K562 (cell line): Measurements from ENCODE around the gene EPHB2. TPM values are rescaled to one million over a fixed set of nuclear protein-coding genes. Genes with fewer than 3 reads are reported as not detected.

ENCODE experiments used
- ATAC-seq: fragments of 200-7000 bp; cut with Tn5 transposase; 3 replicates; pipeline ENCODE4 v1.9.1; 2020; ENCODE audit warnings: moderate library complexity
- BruUV-seq: library from RNA; stranded (reverse); fragments of 400-500 nt; replicated peaks from 2 replicates; lab custom pipeline; 2021; lab: Mats Ljungman, UMichigan
- CTCF ChIA-PET: fragments of 300-600 bp; formaldehyde crosslinking; extraction: SDS; loops from one replicate; lab custom pipeline; 2021; ENCODE audit warnings: low intra/inter-chr PET ratio; lab: Yijun Ruan, JAX
- POLR2A ChIA-PET: fragments of 300-600, 350-650 bp; sonication (Branson Sonifier 250); formaldehyde crosslinking; extraction: SDS; loops from one replicate; lab custom pipeline; 2021; ENCODE audit warnings: antibody characterized with exemption, inconsistent platforms; lab: Yijun Ruan, JAX
- DNase-seq, 4 experiments: peaks; one replicate each; pipeline versions ENCODE4 v3.0.0 to v3.0.0-alpha.2; 2011 to 2018; ENCODE audit warnings: low spot score in 3 of 4, mixed read lengths in 3 of 4; ENCODE audit errors: extremely low read depth in 1 of 4
- FAIRE-seq: peaks from 2 replicates; lab custom pipeline; 2011; peaks lifted over from hg19 to GRCh38; lab: Jason Lieb, UNC
- H2AFZ ChIP-seq: 2 replicates; pipeline ENCODE4 v1.6.0; 2011; ENCODE audit warnings: low read depth, low read length, control low read depth, inconsistent platforms
- H3K27ac ChIP-seq: fragments of 200-600 bp; 3 replicates; pipeline ENCODE4 v1.8.0; 2011; ENCODE audit warnings: low read depth, mild to moderate bottlenecking, control low read depth, inconsistent platforms, low read length, moderate library complexity, mixed read lengths; ENCODE audit errors: extremely low read depth
- H3K27me3 ChIP-seq, 2 experiments: fragments of 300-600 bp in 1 of 2; 2 replicates in 1 of 2; 3 replicates in 1 of 2; pipeline versions ENCODE4 v1.6.0 to v1.8.0; 2011; ENCODE audit warnings: inconsistent platforms in 2 of 2, low read length in 2 of 2, mild to moderate bottlenecking in 1 of 2, mixed read lengths in 1 of 2, moderate library complexity in 1 of 2; ENCODE audit not compliant: control insufficient read depth in 2 of 2, insufficient read depth in 2 of 2
- H3K36me3 ChIP-seq: fragments of 300-600 bp; 3 replicates; pipeline ENCODE4 v1.8.0; 2011; ENCODE audit warnings: mild to moderate bottlenecking, low read length, inconsistent platforms; ENCODE audit not compliant: control insufficient read depth, insufficient read depth
- H3K4me1 ChIP-seq, 2 experiments: fragments of 200-600 bp in 1 of 2; replicated peaks in 1 of 2; 2 replicates in 1 of 2; 3 replicates in 1 of 2; pipeline versions ENCODE4 v1.5.1 to v1.8.0; 2011; ENCODE audit warnings: inconsistent platforms in 2 of 2, low read length in 2 of 2, mild to moderate bottlenecking in 1 of 2, mixed read lengths in 1 of 2, moderate library complexity in 1 of 2; ENCODE audit not compliant: control insufficient read depth in 2 of 2, insufficient read depth in 2 of 2
- H3K4me2 ChIP-seq: 2 replicates; pipeline ENCODE4 v1.6.1; 2011; ENCODE audit warnings: low read length, control low read depth, inconsistent platforms, mixed read lengths; ENCODE audit not compliant: insufficient read depth
- H3K4me3 ChIP-seq: fragments of 200-600 bp; sonication (generic), shearing (Covaris generic); 2 replicates; pipeline ENCODE4 v1.5.1; 2016; ENCODE audit warnings: control low read depth, inconsistent platforms
- H3K79me2 ChIP-seq: fragments of 200-600 bp; 3 replicates; pipeline ENCODE4 v1.8.0; 2011; ENCODE audit warnings: low read length, inconsistent platforms; ENCODE audit not compliant: control insufficient read depth, insufficient read depth
- H3K9ac ChIP-seq, 2 experiments: 2 replicates each; pipeline versions ENCODE4 v1.6.0 to v1.6.1; 2011; ENCODE audit warnings: low read depth in 2 of 2, low read length in 2 of 2, control low read depth in 1 of 2, inconsistent platforms in 1 of 2, mild to moderate bottlenecking in 1 of 2, mixed read lengths in 1 of 2; ENCODE audit not compliant: insufficient read depth in 1 of 2
- H3K9me1 ChIP-seq: one replicate; pipeline ENCODE4 v1.6.0; 2011; ENCODE audit warnings: inconsistent platforms, mild to moderate bottlenecking, low read length, moderate library complexity; ENCODE audit not compliant: control insufficient read depth, insufficient read depth
- H3K9me3 ChIP-seq: replicated peaks from 2 replicates; pipeline ENCODE4 v1.5.1; 2011; ENCODE audit warnings: low read depth, low read length, inconsistent platforms; ENCODE audit not compliant: control insufficient read depth, insufficient read depth
- H4K20me1 ChIP-seq: replicated peaks from 2 replicates; pipeline ENCODE4 v1.6.1; 2011; ENCODE audit warnings: low read length, inconsistent platforms, mixed read lengths; ENCODE audit not compliant: control insufficient read depth, insufficient read depth
- CEBPB ChIP-seq: fragments of 450-650 bp; IDR thresholded peaks from 2 replicates; pipeline ENCODE4 v1.6.1; 2016; ENCODE audit warnings: missing genetic modification characterization, missing compliant biosample characterization
- DACH1 ChIP-seq: fragments of 450-650 bp; IDR thresholded peaks from 2 replicates; pipeline ENCODE4 v1.6.1; 2018; ENCODE audit not compliant: partially characterized antibody
- GATAD2B ChIP-seq: fragments of 450-650 bp; IDR thresholded peaks from 2 replicates; pipeline ENCODE4 v1.6.1; 2017; ENCODE audit warnings: mild to moderate bottlenecking, borderline replicate concordance
- MEIS2 ChIP-seq: fragments of 450-650 bp; IDR thresholded peaks from 2 replicates; pipeline ENCODE4 v1.6.1; 2014; ENCODE audit warnings: mild to moderate bottlenecking; ENCODE audit not compliant: partially characterized antibody
- MTF1 ChIP-seq: fragments of 250-450 bp; sonication (Bioruptor Pico); IDR thresholded peaks from 2 replicates; pipeline ENCODE4 v1.9.0; 2021; ENCODE audit warnings: moderate library complexity, mild to moderate bottlenecking, inconsistent platforms, borderline replicate concordance
- NCOA6 ChIP-seq: fragments of 450-650 bp; IDR thresholded peaks from 2 replicates; pipeline ENCODE4 v1.6.1; 2017; ENCODE audit warnings: mild to moderate bottlenecking
- RFX1 ChIP-seq: fragments of 450-650 bp; IDR thresholded peaks from 2 replicates; pipeline ENCODE4 v1.6.1; 2016; ENCODE audit warnings: mild to moderate bottlenecking, moderate library complexity
- SIN3B ChIP-seq: fragments of 450-650 bp; IDR thresholded peaks from 2 replicates; pipeline ENCODE4 v1.6.1; 2017; ENCODE audit warnings: low read depth, mild to moderate bottlenecking, moderate library complexity
- SP1 ChIP-seq: sonication (generic); formaldehyde crosslinking; IDR thresholded peaks from 2 replicates; pipeline ENCODE4 v1.8.1; 2022; ENCODE audit warnings: mild to moderate bottlenecking, missing genetic modification reagents
- SRSF7 ChIP-seq: fragments of 200-400 bp; formaldehyde crosslinking; optimal IDR thresholded peaks from 2 replicates; pipeline ENCODE3; 2017; ENCODE audit warnings: mild to moderate bottlenecking, low read depth, low read length
- ZNF282 ChIP-seq: sonication (generic); formaldehyde crosslinking; IDR thresholded peaks from 2 replicates; pipeline ENCODE4 v1.8.1; 2023; ENCODE audit warnings: missing genetic modification reagents
- ZNF668 ChIP-seq: fragments of 250-450 bp; sonication (Bioruptor Pico); IDR thresholded peaks from 2 replicates; pipeline ENCODE4 v1.8.0; 2022; ENCODE audit warnings: mild to moderate bottlenecking, inconsistent platforms
- WGBS: fragments of 100-300 bp; shearing (Covaris generic); methylation state at CpG from one replicate; pipeline ENCODE4 v1.1.6; 2016; ENCODE audit warnings: low coverage, mixed read lengths; ENCODE audit not compliant: insufficient coverage; ENCODE audit errors: missing lambda C conversion rate; 5-methylcytosine and 5-hydroxymethylcytosine counted together
- in situ Hi-C: fragments of 300-500 bp; cut with MboI; formaldehyde crosslinking; loops from 4 replicates; pipeline ENCODE4 v1.15.0; 2018; ENCODE audit warnings: inconsistent platforms, mixed read lengths
- intact Hi-C: fragments of 100-400 bp; cut with micrococcal nuclease; formaldehyde crosslinking; loops from 2 replicates; pipeline ENCODE4 v1.14.2; 2022
- polyA plus RNA-seq, 8 experiments: library from polyadenylated mRNA; depleted of rRNA in 4 of 8; stranded (reverse) in 5 of 8; unstranded in 3 of 8; fragments of >200 nt; fragmentation: Nextera tagmentation in 2 of 8; fragmentation: Illumina TruSeq in 1 of 8; extraction: Ambion mirVana in 2 of 8; extraction: Trizol in 1 of 8; gene quantifications; 2 replicates each; pipeline versions ENCODE4 v1.2.1 to v1.2.3, GENCODE V29; 2011 to 2014; ENCODE audit warnings: inconsistent platforms in 1 of 8, missing spikeins in 1 of 8
- total RNA-seq, 7 experiments: library from RNA; depleted of rRNA in 6 of 7; stranded (reverse); fragments of >200 nt in 6 of 7; fragmentation: Illumina TruSeq in 2 of 7; extraction: Trizol in 2 of 7; gene quantifications; 2 replicates each; pipeline versions ENCODE4 v1.2.1 to v1.2.3, GENCODE V29; 2011 to 2021; ENCODE audit warnings: low replicate concordance in 1 of 7

Gene EPHB2
- total and polyA plus RNA-seq, 9 of the 15 experiments (the other 6 are each of a cell fraction or from before 2014, with no cell fraction given): not detected

DNA sequence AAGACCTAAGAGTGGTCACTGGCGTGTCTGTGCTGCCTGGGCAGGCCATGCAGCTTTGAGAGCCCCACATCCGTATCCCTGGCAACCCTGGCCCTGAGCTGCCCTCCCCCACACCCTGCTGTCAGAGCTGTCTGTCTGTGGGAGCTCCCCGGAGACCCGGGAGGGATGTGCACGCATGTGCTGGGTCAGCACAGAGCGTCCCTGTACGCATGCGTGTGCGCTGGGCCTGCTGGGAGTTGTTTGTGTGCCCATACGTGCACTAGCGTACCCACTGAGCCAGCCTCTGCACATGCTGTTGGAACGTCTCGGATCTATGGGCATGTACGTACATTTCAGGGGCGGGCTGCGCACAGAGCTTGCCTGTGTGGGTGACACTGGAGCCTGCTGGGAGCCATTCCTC is 89.3 kb downstream of the EPHB2 start (continued):
- TF ChIP-seq SIN3B: no peak
- TF ChIP-seq SRSF7: no peak
- TF ChIP-seq MTF1: no peak
- peak; percentile 20 for TF ChIP-seq MEIS2
- TF ChIP-seq RFX1: peak; percentile 37; the same call in 1 of the 2 replicates
- TF ChIP-seq ZNF668: no peak
- no peak for TF ChIP-seq SP1
- no peak for TF ChIP-seq NCOA6
- no peak for TF ChIP-seq DACH1

DNA sequence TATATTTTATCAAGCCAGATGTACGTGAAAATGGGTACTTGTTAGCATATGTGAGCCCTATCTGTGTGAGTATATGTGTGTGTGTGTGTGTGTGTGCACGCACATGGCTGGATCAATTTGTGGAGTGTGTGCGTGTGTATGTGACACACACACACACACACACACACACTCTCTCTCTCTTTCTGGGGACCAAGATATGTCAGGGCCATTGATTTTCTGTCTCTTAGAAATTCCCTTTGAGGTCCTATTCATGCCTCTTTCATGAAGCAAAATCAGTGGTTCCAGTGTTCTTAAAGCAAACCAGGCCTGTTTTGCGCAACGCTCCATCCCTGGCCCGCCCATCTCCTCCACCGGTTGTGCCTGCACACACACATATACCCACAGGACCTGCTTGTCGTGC is 90.0 kb downstream of the EPHB2 start:
- TF ChIP-seq ZNF282 (no peak), GATAD2B (no peak), CEBPB (tag) (0 out of 2 replicates have a peak, but pooled peaks have one; percentile 21)
- no peaks in the 10 kb centered on the region for H3K36me3 ChIP-seq
- BruUV-seq: no TSS peak
- H2AFZ ChIP-seq: no peak overlapping the region
- H3K9me1 ChIP-seq: no peaks in the 10 kb centered on the region
- H4K20me1 ChIP-seq: peaks cover 12% of the 10 kb centered on the region; the same call in 1 of the 2 replicates
- DNase-seq (no peak), ATAC-seq (no peak), FAIRE-seq (no peak)
- intact Hi-C loops (no loop called here), in situ Hi-C loops (no loop called here)
- H3K79me2 ChIP-seq: no peaks in the 10 kb centered on the region
- no peak overlapping the region for H3K4me2 ChIP-seq
- 9% methylated on average over 8 of the region's 8 CpGs for WGBS
- H3K27me3 ChIP-seq: peaks cover 17 to 74% of the 10 kb centered on the region in 2 experiments; a peak in 4 of 5 replicates
- CTCF ChIA-PET: no interaction called here
- H3K9me3 ChIP-seq: no peaks in the 10 kb centered on the region
- H3K4me3 ChIP-seq: no peak overlapping the region
- POLR2A ChIA-PET: no interaction called here
- H3K9ac ChIP-seq: no peak overlapping the region
- H3K4me1 ChIP-seq: peaks cover 0 to 4% of the 10 kb centered on the region in 2 experiments; a peak in 2 of 5 replicates
- H3K27ac ChIP-seq: no peak overlapping the region
